ENCODE data around the gene DNAJB8. TPM values are rescaled to one million over a fixed set of nuclear protein-coding genes. Genes with fewer than 3 reads are reported as not detected.

DNAJB8 gene
- total RNA-seq, 1 experiment from 2014 or later = not detected

- Histone ChIP-seq H3K36me3 (no peaks in the 10 kb centered on the region), H3K4me1 (replicated peaks) (no peaks in the 10 kb centered on the region), H3K27ac (no peak overlapping the region), H3K9me3 (replicated peaks) (no peaks in the 10 kb centered on the region), H3K27me3 (replicated peaks) (peaks cover 21% of the 10 kb centered on the region), H3K4me3 (no peak overlapping the region)
- DNase-seq (ENCODE audit: low read depth in 1 of 2, low spot score in 2 of 2) = no peak
Observed at GRCh38 chr3:128432971-128433836, 33.5 kb downstream of the DNAJB8 start.

GRCh38 chr3:128432301-128432970 lies 34.3 kb downstream of the DNAJB8 start:
- H3K4me1 ChIP-seq (replicated peaks) = no peaks in the 10 kb centered on the region
- no peak overlapping the region for H3K4me3 ChIP-seq
- H3K36me3 ChIP-seq = no peaks in the 10 kb centered on the region
- no peaks in the 10 kb centered on the region for H3K9me3 ChIP-seq (replicated peaks)
- H3K27me3 ChIP-seq (replicated peaks) = peaks cover 21% of the 10 kb centered on the region
- no peak for DNase-seq (ENCODE audit: low read depth in 1 of 2, low spot score in 2 of 2)
- no peak overlapping the region for H3K27ac ChIP-seq

- H3K4me1 ChIP-seq (replicated peaks) = no peaks in the 10 kb centered on the region
Observed at GRCh38 chr3:128431803-128432300, 34.8 kb downstream of the DNAJB8 start.

GRCh38 chr3:128430731-128431130 lies 36.0 kb downstream of the DNAJB8 start:
- no peaks in the 10 kb centered on the region for H3K9me3 ChIP-seq (replicated peaks)
- peaks cover 8% of the 10 kb centered on the region for H3K4me1 ChIP-seq (replicated peaks)
- no peak overlapping the region for H3K27ac ChIP-seq

More at GRCh38 chr3:128431803-128432300, 34.8 kb downstream of the DNAJB8 start:
- DNase-seq (ENCODE audit: low read depth in 1 of 2, low spot score in 2 of 2) = no peak
- no peak overlapping the region for H3K27ac ChIP-seq
- H3K36me3 ChIP-seq = no peaks in the 10 kb centered on the region
- H3K9me3 ChIP-seq (replicated peaks) = no peaks in the 10 kb centered on the region
- H3K27me3 ChIP-seq (replicated peaks) = peaks cover 21% of the 10 kb centered on the region
- no peak overlapping the region for H3K4me3 ChIP-seq

GRCh38 chr3:128430301-128430700 lies 36.4 kb downstream of the DNAJB8 start:
- no peak for DNase-seq (ENCODE audit: low read depth in 1 of 2, low spot score in 2 of 2)
- H3K4me3 ChIP-seq = no peak overlapping the region

More at GRCh38 chr3:128430731-128431130, 36.0 kb downstream of the DNAJB8 start:
- Histone ChIP-seq H3K36me3 (no peaks in the 10 kb centered on the region), H3K27me3 (replicated peaks) (peaks cover 21% of the 10 kb centered on the region), H3K4me3 (no peak overlapping the region)
- DNase-seq (ENCODE audit: low read depth in 1 of 2, low spot score in 2 of 2) = no peak

GRCh38 chr3:128429751-128430150 lies 36.9 kb downstream of the DNAJB8 start:
- H3K4me3 ChIP-seq = no peak overlapping the region
- no peak overlapping the region for H3K27ac ChIP-seq
- H3K27me3 ChIP-seq (replicated peaks) = peaks cover 21% of the 10 kb centered on the region
- peaks cover 8% of the 10 kb centered on the region for H3K4me1 ChIP-seq (replicated peaks)
- H3K9me3 ChIP-seq (replicated peaks) = no peaks in the 10 kb centered on the region
- DNase-seq (ENCODE audit: low read depth in 1 of 2, low spot score in 2 of 2) = no peak
- H3K36me3 ChIP-seq = no peaks in the 10 kb centered on the region

More at GRCh38 chr3:128430301-128430700, 36.4 kb downstream of the DNAJB8 start:
- Histone ChIP-seq H3K4me1 (replicated peaks) (peaks cover 8% of the 10 kb centered on the region), H3K9me3 (replicated peaks) (no peaks in the 10 kb centered on the region), H3K36me3 (no peaks in the 10 kb centered on the region), H3K27ac (no peak overlapping the region), H3K27me3 (replicated peaks) (peaks cover 21% of the 10 kb centered on the region)

GRCh38 chr3:128429275-128429674 lies 37.4 kb downstream of the DNAJB8 start:
- peaks cover 8% of the 10 kb centered on the region for H3K4me1 ChIP-seq (replicated peaks)
- no peaks in the 10 kb centered on the region for H3K36me3 ChIP-seq
- no peak overlapping the region for H3K27ac ChIP-seq
- H3K9me3 ChIP-seq (replicated peaks) = no peaks in the 10 kb centered on the region
- H3K27me3 ChIP-seq (replicated peaks) = peaks cover 21% of the 10 kb centered on the region
- DNase-seq (ENCODE audit: low read depth in 1 of 2, low spot score in 2 of 2) = no peak
- H3K4me3 ChIP-seq = no peak overlapping the region

GRCh38 chr3:128427872-128428822 lies 38.5 kb downstream of the DNAJB8 start:
- H3K27me3 ChIP-seq (replicated peaks) = peaks cover 16% of the 10 kb centered on the region
- H3K9me3 ChIP-seq (replicated peaks) = no peaks in the 10 kb centered on the region
- H3K27ac ChIP-seq = no peak overlapping the region
- H3K4me3 ChIP-seq = no peak overlapping the region
- H3K4me1 ChIP-seq (replicated peaks) = peaks cover 8% of the 10 kb centered on the region
- no peaks in the 10 kb centered on the region for H3K36me3 ChIP-seq
- no peak for DNase-seq (ENCODE audit: low read depth in 1 of 2, low spot score in 2 of 2)

GRCh38 chr3:128427175-128427857 lies 39.4 kb downstream of the DNAJB8 start:
- H3K4me1 ChIP-seq (replicated peaks) = peaks cover 8% of the 10 kb centered on the region
- H3K9me3 ChIP-seq (replicated peaks) = no peaks in the 10 kb centered on the region
- peaks cover 7% of the 10 kb centered on the region for H3K27me3 ChIP-seq (replicated peaks)
- no peak overlapping the region for H3K4me3 ChIP-seq
- no peak for DNase-seq (ENCODE audit: low read depth in 1 of 2, low spot score in 2 of 2)
- no peak overlapping the region for H3K27ac ChIP-seq
- H3K36me3 ChIP-seq = no peaks in the 10 kb centered on the region

GRCh38 chr3:128426128-128426921 lies 40.4 kb downstream of the DNAJB8 start:
- Histone ChIP-seq H3K27ac (no peak overlapping the region), H3K4me1 (replicated peaks) (peaks cover 8% of the 10 kb centered on the region), H3K9me3 (replicated peaks) (no peaks in the 10 kb centered on the region), H3K4me3 (no peak overlapping the region), H3K27me3 (replicated peaks) (no peaks in the 10 kb centered on the region; the same call in 1 of the 2 replicates), H3K36me3 (no peaks in the 10 kb centered on the region)
- peak in 1 of 2 experiments; percentile 30 for DNase-seq (ENCODE audit: low read depth in 1 of 2, low spot score in 2 of 2)

- H3K4me1 ChIP-seq (replicated peaks) = peaks cover 8% of the 10 kb centered on the region
- DNase-seq (ENCODE audit: low read depth in 1 of 2, low spot score in 2 of 2) = no peak
- no peaks in the 10 kb centered on the region for H3K9me3 ChIP-seq (replicated peaks)
- no peaks in the 10 kb centered on the region for H3K27me3 ChIP-seq (replicated peaks)
- no peaks in the 10 kb centered on the region for H3K36me3 ChIP-seq
- no peak overlapping the region for H3K27ac ChIP-seq
- H3K4me3 ChIP-seq = no peak overlapping the region
Observed at GRCh38 chr3:128425846-128426127, 40.9 kb downstream of the DNAJB8 start.

GRCh38 chr3:128425142-128425845 lies 41.4 kb downstream of the DNAJB8 start:
- peaks cover 8% of the 10 kb centered on the region for H3K4me1 ChIP-seq (replicated peaks)
- H3K36me3 ChIP-seq = no peaks in the 10 kb centered on the region
- H3K4me3 ChIP-seq = no peak overlapping the region
- no peak overlapping the region for H3K27ac ChIP-seq
- no peaks in the 10 kb centered on the region for H3K9me3 ChIP-seq (replicated peaks)
- no peaks in the 10 kb centered on the region for H3K27me3 ChIP-seq (replicated peaks)
- no peak for DNase-seq (ENCODE audit: low read depth in 1 of 2, low spot score in 2 of 2)

Measured in SJSA1 (cell line).